Measurements from ENCODE around the gene PTPA.

Gene PTPA

DNA sequence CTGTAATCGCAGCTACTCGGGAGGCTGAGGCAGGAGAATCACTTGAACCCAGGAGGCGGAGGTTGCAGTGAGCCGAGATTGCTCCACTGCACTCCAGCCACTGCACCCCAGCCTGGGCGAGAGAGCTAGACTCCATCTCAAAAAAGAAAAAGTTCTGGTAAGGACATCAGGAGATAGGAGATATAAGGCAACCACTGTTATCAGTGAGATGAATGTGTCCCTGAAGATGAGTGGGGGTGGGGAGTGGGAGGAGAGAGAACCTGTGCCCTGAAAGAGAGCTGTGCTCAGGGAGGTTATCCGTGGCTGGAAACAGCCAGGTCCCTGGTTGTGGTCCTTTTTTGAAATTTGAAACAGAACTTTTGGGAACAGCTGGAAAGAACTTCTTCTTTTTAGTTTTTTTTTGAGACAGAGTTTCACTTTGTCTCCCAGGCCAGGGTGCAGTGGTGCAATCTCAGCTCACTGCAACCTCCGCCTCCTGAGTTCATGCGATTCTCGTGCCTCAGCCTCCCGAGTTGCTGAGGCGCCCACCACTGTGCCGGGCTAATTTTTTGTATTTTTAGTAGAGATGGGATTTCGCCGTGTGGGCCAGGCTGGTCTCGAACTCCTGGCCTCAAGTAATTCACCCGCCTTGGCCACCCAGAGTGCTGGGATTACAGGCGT, 2.6 kb downstream of the PTPA start:
- Histone ChIP-seq H2BK15ac (ENCODE audit: low read length) (no peak overlapping the region), H3K27me3 (ENCODE audit: control insufficient read depth in 3 of 3, insufficient read depth in 3 of 3, low read depth in 1 of 3, low read length in 3 of 3) (peaks cover 0 to 15% (median 0%) of the 10 kb centered on the region in 3 experiments), H3K79me1 (ENCODE audit: low read depth, low read length) (no peaks in the 10 kb centered on the region), H3K9ac (ENCODE audit: low read depth, low read length, poor library complexity) (no peak overlapping the region), H3K4me2 (ENCODE audit: insufficient read depth, low read length, poor library complexity, severe bottlenecking) (no peak overlapping the region), H3K18ac (ENCODE audit: low read length) (no peak overlapping the region), H2BK5ac (ENCODE audit: low read length) (no peak overlapping the region), H2AK5ac (ENCODE audit: low read depth, low read length) (no peak overlapping the region), H2AFZ (ENCODE audit: low read length) (no peak overlapping the region), H4K91ac (ENCODE audit: low read depth, low read length, poor library complexity) (no peak overlapping the region), H3K36me3 (replicated peaks in 1 of 2; ENCODE audit: control insufficient read depth in 2 of 2, insufficient read depth in 2 of 2, low read length in 2 of 2) (no peaks in the 10 kb centered on the region), H3K14ac (ENCODE audit: low read length) (no peak overlapping the region), H4K8ac (ENCODE audit: low read depth, low read length) (no peak overlapping the region), H2BK12ac (ENCODE audit: low read length) (no peak overlapping the region), H3K27ac (replicated peaks; ENCODE audit: low read length) (no peak overlapping the region), H2BK120ac (ENCODE audit: low read depth, low read length) (no peak overlapping the region), H3K4ac (ENCODE audit: low read length) (no peak overlapping the region), H3K4me1 (ENCODE audit: control insufficient read depth in 2 of 2, insufficient read depth in 1 of 2, low read depth in 1 of 2, low read length in 2 of 2) (peaks cover 5 to 10% of the 10 kb centered on the region in 2 donors), H3K4me3 (ENCODE audit: low read length in 2 of 2) (no peak overlapping the region), H3K9me3 (replicated peaks in 1 of 2; ENCODE audit: control insufficient read depth in 2 of 2, insufficient read depth in 1 of 2, low read depth in 1 of 2, low read length in 2 of 2) (no peaks in the 10 kb centered on the region), H3K23ac (ENCODE audit: low read depth, low read length, poor library complexity) (no peak overlapping the region)
- no peak for DNase-seq (ENCODE audit: low spot score)
- no CpG with 5 or more reads among the region's 17 CpGs for WGBS, 2 donors (ENCODE audit: extremely low coverage in 2 of 2, insufficient read length in 2 of 2, insufficient replicate concordance in 1 of 2)

DNA sequence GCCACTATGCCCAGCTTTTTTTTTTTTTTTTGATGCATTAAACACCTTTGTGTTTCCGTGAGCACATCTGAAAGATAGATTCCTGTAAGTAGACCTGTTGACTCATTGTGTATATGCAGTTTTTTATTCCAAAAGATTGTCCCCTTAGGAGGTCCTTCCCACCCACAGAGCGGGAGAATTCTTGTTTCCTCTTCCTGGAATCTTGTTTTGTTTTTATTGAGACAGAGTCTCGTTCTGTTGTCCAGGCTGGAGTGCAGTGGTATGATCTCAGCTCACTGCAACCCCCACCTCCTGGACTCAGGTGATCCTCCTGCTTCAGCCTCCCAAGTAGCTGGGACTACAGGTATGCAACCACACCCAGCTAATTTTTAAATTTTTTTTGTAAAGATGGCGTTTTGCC, 7.6 kb downstream of the PTPA start:
- Histone ChIP-seq H3K4me3 (ENCODE audit: low read length in 2 of 2) (no peak overlapping the region), H2BK120ac (ENCODE audit: low read depth, low read length) (no peak overlapping the region), H3K4ac (ENCODE audit: low read length) (no peak overlapping the region), H4K8ac (ENCODE audit: low read depth, low read length) (no peak overlapping the region), H2AFZ (ENCODE audit: low read length) (no peak overlapping the region), H2BK5ac (ENCODE audit: low read length) (no peak overlapping the region), H3K9me3 (replicated peaks in 1 of 2; ENCODE audit: control insufficient read depth in 2 of 2, insufficient read depth in 1 of 2, low read depth in 1 of 2, low read length in 2 of 2) (no peaks in the 10 kb centered on the region), H3K27me3 (ENCODE audit: control insufficient read depth in 3 of 3, insufficient read depth in 3 of 3, low read depth in 1 of 3, low read length in 3 of 3) (no peaks in the 10 kb centered on the region), H3K14ac (ENCODE audit: low read length) (no peak overlapping the region), H3K36me3 (replicated peaks in 1 of 2; ENCODE audit: control insufficient read depth in 2 of 2, insufficient read depth in 2 of 2, low read length in 2 of 2) (peaks cover 14 to 28% of the 10 kb centered on the region in 2 donors), H2AK5ac (ENCODE audit: low read depth, low read length) (no peak overlapping the region), H3K79me1 (ENCODE audit: low read depth, low read length) (peaks cover 7% of the 10 kb centered on the region), H3K4me2 (ENCODE audit: insufficient read depth, low read length, poor library complexity, severe bottlenecking) (no peak overlapping the region), H3K23ac (ENCODE audit: low read depth, low read length, poor library complexity) (no peak overlapping the region), H3K9ac (ENCODE audit: low read depth, low read length, poor library complexity) (no peak overlapping the region), H2BK15ac (ENCODE audit: low read length) (no peak overlapping the region), H3K27ac (replicated peaks; ENCODE audit: low read length) (no peak overlapping the region), H3K4me1 (ENCODE audit: control insufficient read depth in 2 of 2, insufficient read depth in 1 of 2, low read depth in 1 of 2, low read length in 2 of 2) (no peaks in the 10 kb centered on the region), H3K18ac (ENCODE audit: low read length) (no peak overlapping the region), H4K91ac (ENCODE audit: low read depth, low read length, poor library complexity) (no peak overlapping the region), H2BK12ac (ENCODE audit: low read length) (no peak overlapping the region)
- no CpG with 5 or more reads among the region's 4 CpGs for WGBS, 2 donors (ENCODE audit: extremely low coverage in 2 of 2, insufficient read length in 2 of 2, insufficient replicate concordance in 1 of 2)
- DNase-seq (ENCODE audit: low spot score), result no peak

DNA sequence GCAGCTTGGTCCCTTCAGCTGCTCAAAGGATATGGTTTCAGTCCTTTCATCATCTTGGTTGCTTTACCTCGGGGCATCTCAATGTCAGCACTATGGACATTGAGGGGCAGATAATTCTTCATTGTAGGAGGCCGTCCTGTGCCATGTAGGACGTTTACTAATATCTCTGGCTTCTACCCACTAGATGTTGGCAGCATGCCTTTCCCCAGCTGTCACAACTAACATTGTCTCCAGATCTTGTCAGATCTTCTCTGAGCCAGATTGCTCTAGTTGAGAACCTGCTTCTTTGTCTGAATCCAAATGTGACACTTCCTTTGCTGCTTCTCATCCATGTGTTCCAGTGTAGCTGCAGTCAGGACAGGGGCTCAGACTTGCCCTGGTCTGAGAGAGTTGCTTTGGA, 10.3 kb downstream of the PTPA start:
- H3K4ac ChIP-seq (ENCODE audit: low read length), result no peak overlapping the region
- no peak overlapping the region for H3K23ac ChIP-seq (ENCODE audit: low read depth, low read length, poor library complexity)
- peaks cover 17 to 46% of the 10 kb centered on the region in 2 donors for H3K36me3 ChIP-seq (replicated peaks in 1 of 2; ENCODE audit: control insufficient read depth in 2 of 2, insufficient read depth in 2 of 2, low read length in 2 of 2)
- H3K18ac ChIP-seq (ENCODE audit: low read length), result no peak overlapping the region
- H3K9me3 ChIP-seq (replicated peaks in 1 of 2; ENCODE audit: control insufficient read depth in 2 of 2, insufficient read depth in 1 of 2, low read depth in 1 of 2, low read length in 2 of 2), result no peaks in the 10 kb centered on the region
- no peak overlapping the region for H3K14ac ChIP-seq (ENCODE audit: low read length)
- H4K8ac ChIP-seq (ENCODE audit: low read depth, low read length), result no peak overlapping the region
- no peaks in the 10 kb centered on the region for H3K27me3 ChIP-seq (ENCODE audit: control insufficient read depth in 3 of 3, insufficient read depth in 3 of 3, low read depth in 1 of 3, low read length in 3 of 3)
- H2BK120ac ChIP-seq (ENCODE audit: low read depth, low read length), result no peak overlapping the region
- H2BK15ac ChIP-seq (ENCODE audit: low read length), result no peak overlapping the region
- H2AFZ ChIP-seq (ENCODE audit: low read length), result no peak overlapping the region
- H2AK5ac ChIP-seq (ENCODE audit: low read depth, low read length), result no peak overlapping the region
- no CpG with 5 or more reads among the region's 3 CpGs for WGBS, 2 donors (ENCODE audit: extremely low coverage in 2 of 2, insufficient read length in 2 of 2, insufficient replicate concordance in 1 of 2)
- no peak overlapping the region for H3K27ac ChIP-seq (replicated peaks; ENCODE audit: low read length)
- peaks cover 7% of the 10 kb centered on the region for H3K79me1 ChIP-seq (ENCODE audit: low read depth, low read length)
- DNase-seq (ENCODE audit: low spot score), result no peak
- H2BK5ac ChIP-seq (ENCODE audit: low read length), result no peak overlapping the region
- no peak overlapping the region for H2BK12ac ChIP-seq (ENCODE audit: low read length)
- H3K4me3 ChIP-seq (ENCODE audit: low read length in 2 of 2), result no peak overlapping the region
- no peak overlapping the region for H4K91ac ChIP-seq (ENCODE audit: low read depth, low read length, poor library complexity)
- H3K4me1 ChIP-seq (ENCODE audit: control insufficient read depth in 2 of 2, insufficient read depth in 1 of 2, low read depth in 1 of 2, low read length in 2 of 2), result peaks cover 4 to 6% of the 10 kb centered on the region in 2 donors
- no peak overlapping the region for H3K4me2 ChIP-seq (ENCODE audit: insufficient read depth, low read length, poor library complexity, severe bottlenecking)
- H3K9ac ChIP-seq (ENCODE audit: low read depth, low read length, poor library complexity), result no peak overlapping the region

DNA sequence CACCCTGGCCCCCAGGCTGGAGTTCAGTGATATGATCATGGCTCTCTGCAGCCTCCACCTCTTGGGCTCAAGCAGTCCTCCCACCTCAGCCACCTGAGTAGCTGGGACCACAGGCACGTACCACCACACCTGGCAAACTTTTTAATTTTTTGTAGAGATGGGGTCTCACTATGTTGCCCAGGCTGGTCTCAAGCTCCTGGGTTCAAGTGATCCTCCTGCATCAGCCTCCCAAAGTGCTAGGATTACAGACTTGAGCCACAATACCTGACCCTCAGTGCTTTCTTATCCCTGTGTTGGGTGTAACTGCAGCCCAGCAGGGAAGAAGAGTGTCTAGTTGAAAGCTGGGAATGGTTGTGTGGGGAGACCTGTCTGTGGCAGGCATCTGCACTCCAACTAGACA, 10.9 kb downstream of the PTPA start:
- H2AFZ ChIP-seq (ENCODE audit: low read length), result no peak overlapping the region
- peak overlapping the region; percentile 3 for H3K4me2 ChIP-seq (ENCODE audit: insufficient read depth, low read length, poor library complexity, severe bottlenecking)
- H3K23ac ChIP-seq (ENCODE audit: low read depth, low read length, poor library complexity), result no peak overlapping the region
- H4K8ac ChIP-seq (ENCODE audit: low read depth, low read length), result no peak overlapping the region
- H3K9ac ChIP-seq (ENCODE audit: low read depth, low read length, poor library complexity), result no peak overlapping the region
- no peak for DNase-seq (ENCODE audit: low spot score)
- H2AK5ac ChIP-seq (ENCODE audit: low read depth, low read length), result no peak overlapping the region
- no peak overlapping the region for H3K18ac ChIP-seq (ENCODE audit: low read length)
- H2BK120ac ChIP-seq (ENCODE audit: low read depth, low read length), result no peak overlapping the region
- WGBS, 2 donors (ENCODE audit: extremely low coverage in 2 of 2, insufficient read length in 2 of 2, insufficient replicate concordance in 1 of 2), result no CpG with 5 or more reads among the region's 1 CpG
- no peak overlapping the region for H3K4me3 ChIP-seq (ENCODE audit: low read length in 2 of 2)
- H4K91ac ChIP-seq (ENCODE audit: low read depth, low read length, poor library complexity), result no peak overlapping the region
- no peak overlapping the region for H3K14ac ChIP-seq (ENCODE audit: low read length)
- H2BK5ac ChIP-seq (ENCODE audit: low read length), result no peak overlapping the region
- H3K27ac ChIP-seq (replicated peaks; ENCODE audit: low read length), result no peak overlapping the region
- H2BK15ac ChIP-seq (ENCODE audit: low read length), result no peak overlapping the region
- no peak overlapping the region for H3K4ac ChIP-seq (ENCODE audit: low read length)
- H3K4me1 ChIP-seq (ENCODE audit: control insufficient read depth in 2 of 2, insufficient read depth in 1 of 2, low read depth in 1 of 2, low read length in 2 of 2), result peaks cover 8 to 9% of the 10 kb centered on the region in 2 donors
- no peaks in the 10 kb centered on the region for H3K9me3 ChIP-seq (replicated peaks in 1 of 2; ENCODE audit: control insufficient read depth in 2 of 2, insufficient read depth in 1 of 2, low read depth in 1 of 2, low read length in 2 of 2)
- H3K79me1 ChIP-seq (ENCODE audit: low read depth, low read length), result peaks cover 7% of the 10 kb centered on the region
- no peak overlapping the region for H2BK12ac ChIP-seq (ENCODE audit: low read length)
- peaks cover 17 to 47% of the 10 kb centered on the region in 2 donors for H3K36me3 ChIP-seq (replicated peaks in 1 of 2; ENCODE audit: control insufficient read depth in 2 of 2, insufficient read depth in 2 of 2, low read length in 2 of 2)
- H3K27me3 ChIP-seq (ENCODE audit: control insufficient read depth in 3 of 3, insufficient read depth in 3 of 3, low read depth in 1 of 3, low read length in 3 of 3), result no peaks in the 10 kb centered on the region
